ENCODE measurements around the gene FLRT1. TPM values are rescaled to one million over a fixed set of nuclear protein-coding genes. Genes with fewer than 3 reads are reported as not detected.

FLRT1 gene
- polyA plus RNA-seq, 1 donor from 2014 or later = 2.6 TPM

GRCh38 chr11:64015935-64016845, 19.5 kb upstream of the FLRT1 start:
- Histone ChIP-seq H3K36me3 (ENCODE audit: insufficient read depth, low read length) (no peaks in the 10 kb centered on the region), H3K4me2 (ENCODE audit: low read length) (no peak overlapping the region), H3K9me3 (ENCODE audit: low read length) (no peaks in the 10 kb centered on the region), H3F3A (ENCODE audit: insufficient read depth, low read length, poor library complexity, severe bottlenecking) (no peaks in the 10 kb centered on the region), H4K20me1 (ENCODE audit: insufficient read depth) (no peaks in the 10 kb centered on the region), H3K79me2 (replicated peaks; ENCODE audit: insufficient read depth, low read length) (no peaks in the 10 kb centered on the region), H2AFZ (ENCODE audit: low read depth, low read length) (no peak overlapping the region), H3K9me2 (ENCODE audit: insufficient read depth, low read length) (no peaks in the 10 kb centered on the region), H3K4me3 (ENCODE audit: low read length) (no peak overlapping the region), H3K27me3 (ENCODE audit: insufficient read depth, low read depth, low read length) (no peaks in the 10 kb centered on the region), H3K9ac (ENCODE audit: low read length) (no peak overlapping the region), H3K27ac (ENCODE audit: low read length) (no peak overlapping the region)
- TF ChIP-seq EP300 (conservative IDR thresholded peaks at IDR 0.05; ENCODE audit: poor library complexity, severe bottlenecking) = no peak
- TF ChIP-seq SMC3 (conservative IDR thresholded peaks at IDR 0.05; ENCODE audit: poor library complexity) = no peak
- no peak for TF ChIP-seq CTCF (IDR thresholded peaks at IDR 0.05; ENCODE audit: poor library complexity, severe bottlenecking)
- TF ChIP-seq RAD21 (conservative IDR thresholded peaks at IDR 0.05) = no peak
- TF ChIP-seq TAF1 (IDR thresholded peaks at IDR 0.05; ENCODE audit: low read depth) = no peak
- no peak for TF ChIP-seq REST (IDR thresholded peaks at IDR 0.05; ENCODE audit: borderline replicate concordance)
- no peak for TF ChIP-seq POLR2AphosphoS5 (IDR thresholded peaks at IDR 0.05)
- no peak for TF ChIP-seq MXI1 (conservative IDR thresholded peaks at IDR 0.05; ENCODE audit: poor library complexity, severe bottlenecking)
- no peak for TF ChIP-seq EZH2 (IDR thresholded peaks at IDR 0.05; ENCODE audit: borderline replicate concordance, insufficient read depth, low read length, poor library complexity, severe bottlenecking)

- H3K27ac ChIP-seq (ENCODE audit: low read length) = no peak overlapping the region
- H3K4me3 ChIP-seq (ENCODE audit: low read length) = no peak overlapping the region
Measured at GRCh38 chr11:64017945-64018224, 17.8 kb upstream of the FLRT1 start.

More at GRCh38 chr11:64017945-64018224, 17.8 kb upstream of the FLRT1 start:
- H3K27me3 ChIP-seq (ENCODE audit: insufficient read depth, low read depth, low read length) = no peaks in the 10 kb centered on the region
- no peaks in the 10 kb centered on the region for H3K79me2 ChIP-seq (replicated peaks; ENCODE audit: insufficient read depth, low read length)
- H3K9me3 ChIP-seq (ENCODE audit: low read length) = no peaks in the 10 kb centered on the region
- no peak overlapping the region for H3K9ac ChIP-seq (ENCODE audit: low read length)
- TF ChIP-seq EZH2 (IDR thresholded peaks at IDR 0.05; ENCODE audit: borderline replicate concordance, insufficient read depth, low read length, poor library complexity, severe bottlenecking) (no peak), MXI1 (conservative IDR thresholded peaks at IDR 0.05; ENCODE audit: poor library complexity, severe bottlenecking) (no peak), SMC3 (conservative IDR thresholded peaks at IDR 0.05; ENCODE audit: poor library complexity) (no peak), REST (IDR thresholded peaks at IDR 0.05; ENCODE audit: borderline replicate concordance) (no peak), TAF1 (IDR thresholded peaks at IDR 0.05; ENCODE audit: low read depth) (no peak), CTCF (IDR thresholded peaks at IDR 0.05; ENCODE audit: poor library complexity, severe bottlenecking) (no peak), RAD21 (conservative IDR thresholded peaks at IDR 0.05) (no peak), POLR2AphosphoS5 (IDR thresholded peaks at IDR 0.05) (no peak), EP300 (conservative IDR thresholded peaks at IDR 0.05; ENCODE audit: poor library complexity, severe bottlenecking) (no peak)
- H3F3A ChIP-seq (ENCODE audit: insufficient read depth, low read length, poor library complexity, severe bottlenecking) = no peaks in the 10 kb centered on the region
- no peak overlapping the region for H2AFZ ChIP-seq (ENCODE audit: low read depth, low read length)
- no peaks in the 10 kb centered on the region for H3K9me2 ChIP-seq (ENCODE audit: insufficient read depth, low read length)
- no peaks in the 10 kb centered on the region for H3K36me3 ChIP-seq (ENCODE audit: insufficient read depth, low read length)
- H3K4me2 ChIP-seq (ENCODE audit: low read length) = no peak overlapping the region
- H4K20me1 ChIP-seq (ENCODE audit: insufficient read depth) = no peaks in the 10 kb centered on the region

Data from neural cell (in vitro differentiated cells).